ENCODE results near the gene SEMA6D. TPM values are rescaled to one million over a fixed set of nuclear protein-coding genes. Genes with fewer than 3 reads are reported as not detected.

Gene SEMA6D
- total RNA-seq, 1 experiment from 2014 or later, result 15.8 TPM

DNA sequence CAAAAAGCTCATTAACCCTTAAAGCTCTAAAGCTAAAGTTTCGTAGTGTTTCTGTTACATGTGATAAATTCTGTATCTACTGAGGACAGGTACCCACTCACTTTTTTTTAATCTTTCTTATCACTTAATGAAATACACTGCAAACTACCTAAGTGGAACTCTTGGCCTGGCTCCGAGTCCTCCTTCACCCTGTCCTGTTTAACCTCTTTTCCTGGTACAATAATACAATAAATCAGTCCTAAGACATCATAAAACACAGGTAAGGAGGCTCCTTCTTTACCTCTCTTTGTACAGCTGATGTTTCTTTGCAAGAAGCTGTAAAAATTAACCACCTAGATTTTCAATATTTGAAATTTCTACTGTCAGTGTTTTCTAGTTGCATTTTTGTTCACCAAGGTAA, 15.8 kb downstream of the SEMA6D start:
- Histone ChIP-seq H4K91ac (ENCODE audit: insufficient read length, low read depth, low read length) (no peak overlapping the region), H2BK120ac (ENCODE audit: low read depth, low read length, poor library complexity, severe bottlenecking) (no peak overlapping the region), H4K20me1 (ENCODE audit: control insufficient read depth, insufficient read depth, insufficient read length) (no peaks in the 10 kb centered on the region), H3K9ac (ENCODE audit: extremely low read depth, insufficient read length, low read length) (no peak overlapping the region), H3K27ac (ENCODE audit: insufficient read length, low read depth, low read length) (no peak overlapping the region), H3K56ac (ENCODE audit: insufficient read length, low read depth, low read length) (no peak overlapping the region), H3T11ph (ENCODE audit: low read length) (no peak overlapping the region), H2BK5ac (ENCODE audit: insufficient read length, low read length) (no peak overlapping the region), H3K4ac (ENCODE audit: low read depth, low read length) (no peak overlapping the region), H2BK12ac (ENCODE audit: insufficient read length, low read depth, low read length) (no peak overlapping the region), H3K4me2 (ENCODE audit: insufficient read depth, insufficient read length, low read length) (no peak overlapping the region), H2BK20ac (ENCODE audit: low read depth, low read length, poor library complexity, severe bottlenecking) (no peak overlapping the region), H3K23me2 (ENCODE audit: insufficient read length, low read depth, low read length, poor library complexity, severe bottlenecking) (no peaks in the 10 kb centered on the region), H3K14ac (ENCODE audit: insufficient read depth, low read length) (no peak overlapping the region), H2AK5ac (ENCODE audit: insufficient read length, low read length) (no peak overlapping the region), H3K27me3 (ENCODE audit: insufficient read depth, low read length) (no peaks in the 10 kb centered on the region), H4K8ac (replicated peaks; ENCODE audit: insufficient read length, low read depth, low read length) (no peak overlapping the region), H2BK15ac (ENCODE audit: low read depth, low read length) (no peak overlapping the region), H3K18ac (ENCODE audit: insufficient read length, low read depth, low read length) (no peak overlapping the region), H3K79me1 (ENCODE audit: insufficient read depth, low read depth, low read length, poor library complexity, severe bottlenecking) (no peaks in the 10 kb centered on the region), H3K9me3 (ENCODE audit: control insufficient read depth, low read depth, low read length) (no peaks in the 10 kb centered on the region), H3K79me2 (ENCODE audit: insufficient read depth, low read length) (no peaks in the 10 kb centered on the region; the same call in 1 of the 2 replicates), H4K5ac (ENCODE audit: insufficient read length, low read depth, low read length) (no peak overlapping the region), H3K4me1 (ENCODE audit: insufficient read depth, low read length) (no peaks in the 10 kb centered on the region; the same call in 1 of the 2 replicates), H3K23ac (ENCODE audit: insufficient read length, low read depth, low read length) (no peak overlapping the region), H2AFZ (ENCODE audit: low read length) (no peak overlapping the region)
- Mint-ChIP-seq H3K27me3 (ENCODE audit: low read depth) (no peaks in the 10 kb centered on the region; the same call in 1 of the 2 replicates), H3K9me3 (peaks cover 3 to 4% of the 10 kb centered on the region in 2 experiments; a peak in 3 of 5 replicates), H3K27ac (no peak overlapping the region), H3K36me3 (ENCODE audit: insufficient read depth in 1 of 3, low read depth in 3 of 3) (peaks cover 1 to 2% (median 2%) of the 10 kb centered on the region in 3 experiments; a peak in 5 of 7 replicates), H3K4me3 (no peak overlapping the region), H3K4me1 (peaks cover 23 to 36% of the 10 kb centered on the region in 2 experiments)
- DNase-seq, result no peak
- no CpG with 5 or more reads among the region's 2 CpGs for WGBS (ENCODE audit: extremely low coverage, insufficient read length, low lambda C conversion rate)
- no peak for TF ChIP-seq CTCF (conservative IDR thresholded peaks at IDR 0.05)

Measured in H9 (cell line).